CD4-positive, alpha-beta T cell (primary cell): Measurements from ENCODE around the gene LAMA3. TPM values are rescaled to one million over a fixed set of nuclear protein-coding genes. Genes with fewer than 3 reads are reported as not detected.
A peak's percentile ranks its signal among the peaks of the same experiment; 100 is the strongest.

ENCODE experiments used
- ATAC-seq: fragments of 200-7000 bp; cut with Tn5 transposase; one replicate; pipeline ENCODE4 v1.10.0; 2022; ENCODE audit warnings: mild to moderate bottlenecking; ENCODE audit not compliant: poor library complexity
- CTCF ChIA-PET: fragments of 350-600 bp; sonication (Branson Sonifier 250); formaldehyde crosslinking; loops from one replicate; lab custom pipeline; 2021; ENCODE audit warnings: antibody characterized with exemption, inconsistent platforms; lab: Charles Lee
- POLR2A ChIA-PET: fragments of 350-600 bp; sonication (Branson Sonifier 250); formaldehyde crosslinking; loops from one replicate; lab custom pipeline; 2021; ENCODE audit warnings: antibody characterized with exemption, inconsistent platforms; lab: Charles Lee
- DNase-seq, 14 experiments: peaks; one replicate each; pipeline ENCODE4 v3.0.0-alpha.2; 2013 to 2020; ENCODE audit warnings: mixed read lengths in 2 of 14
- H3K27ac ChIP-seq, 2 donors: one replicate each; pipeline versions ENCODE4 v1.5.1 to v1.7.0; 2013; ENCODE audit warnings: low read length in 2 of 2, low read depth in 1 of 2, mild to moderate bottlenecking in 1 of 2
- H3K27me3 ChIP-seq, 2 experiments: 1 replicate in 1 of 2; 2 replicates in 1 of 2; pipeline versions ENCODE4 v1.6.1 to v1.7.0; 2013; ENCODE audit warnings: low read length in 2 of 2, control low read depth in 1 of 2, mild to moderate bottlenecking in 1 of 2, moderate library complexity in 1 of 2; ENCODE audit not compliant: insufficient read depth in 2 of 2, control insufficient read depth in 1 of 2
- H3K36me3 ChIP-seq: one replicate; pipeline ENCODE4 v1.6.1; 2013; ENCODE audit warnings: low read length, control low read depth; ENCODE audit not compliant: insufficient read depth
- H3K4me1 ChIP-seq: one replicate; pipeline ENCODE4 v1.6.1; 2013; ENCODE audit warnings: low read length, control low read depth; ENCODE audit not compliant: insufficient read depth
- H3K4me3 ChIP-seq: one replicate; pipeline ENCODE4 v1.5.1; 2013; ENCODE audit warnings: mild to moderate bottlenecking, low read length, moderate library complexity
- H3K9me3 ChIP-seq, 2 experiments: 1 replicate in 1 of 2; 2 replicates in 1 of 2; pipeline versions ENCODE4 v1.6.1 to v1.7.0; 2013; ENCODE audit warnings: low read length in 2 of 2, mild to moderate bottlenecking in 2 of 2, control low read depth in 1 of 2, moderate library complexity in 1 of 2; ENCODE audit not compliant: control insufficient read depth in 1 of 2, insufficient read depth in 1 of 2
- H3K27ac Mint-ChIP-seq: one replicate; pipeline ENCODE4 v1.8.0; 2020; ENCODE audit warnings: mixed read lengths
- H3K27me3 Mint-ChIP-seq: one replicate; pipeline ENCODE4 v1.8.0; 2021; ENCODE audit warnings: mixed read lengths
- H3K36me3 Mint-ChIP-seq: one replicate; pipeline ENCODE4 v1.8.0; 2021; ENCODE audit warnings: low read depth, mixed read lengths
- H3K4me1 Mint-ChIP-seq: one replicate; pipeline ENCODE4 v1.8.0; 2021; ENCODE audit warnings: low read depth, mixed read lengths
- H3K4me3 Mint-ChIP-seq: one replicate; pipeline ENCODE4 v1.8.0; 2020; ENCODE audit warnings: mild to moderate bottlenecking, mixed read lengths
- H3K9me3 Mint-ChIP-seq: one replicate; pipeline ENCODE4 v1.8.0; 2020; ENCODE audit warnings: mixed read lengths
- CTCF ChIP-seq: fragments of 200-600 bp; IDR thresholded peaks from one replicate; pipeline ENCODE4 v1.8.0; 2022; ENCODE audit warnings: antibody characterized with exemption, mild to moderate bottlenecking
- intact Hi-C, 2 experiments: fragments of 100-400 bp; cut with DNase I in 1 of 2; cut with micrococcal nuclease in 1 of 2; formaldehyde crosslinking; loops; one replicate each; pipeline versions ENCODE4 v1.15.1 to v1.9.0; 2023 to 2025; cut with DNase I, micrococcal nuclease
- total RNA-seq, 174 experiments: library from RNA in 2 of 174; stranded (reverse) in 2 of 174; gene quantifications; one replicate each; pipeline ENCODE4 v1.2.3 and lab custom pipeline; 2021 to 2026

The LAMA3 gene
- total RNA-seq, 2 experiments from 2014 or later: 0.19 TPM; not detected in 1

- POLR2A ChIA-PET: no interaction called here
- no peak for TF ChIP-seq CTCF
- H3K9me3 ChIP-seq: no peaks in the 10 kb centered on the region
- H3K4me3 ChIP-seq: no peak overlapping the region
- intact Hi-C loops: no loop called here
- Mint-ChIP-seq H3K27ac (no peak overlapping the region), H3K4me3 (no peak overlapping the region), H3K27me3 (no peaks in the 10 kb centered on the region), H3K9me3 (no peaks in the 10 kb centered on the region), H3K4me1 (no peaks in the 10 kb centered on the region), H3K36me3 (no peaks in the 10 kb centered on the region)
- H3K27me3 ChIP-seq: no peaks in the 10 kb centered on the region
- H3K27ac ChIP-seq: no peak overlapping the region
- DNase-seq (no peak), ATAC-seq (no peak)
- CTCF ChIA-PET: no interaction called here
- H3K36me3 ChIP-seq: no peaks in the 10 kb centered on the region
- H3K4me1 ChIP-seq: no peaks in the 10 kb centered on the region
Measured at GRCh38 chr18:23835506-23835905, 146.3 kb downstream of the LAMA3 start.

- H3K27ac Mint-ChIP-seq: no peak overlapping the region
- H3K4me1 Mint-ChIP-seq: no peaks in the 10 kb centered on the region
- Histone ChIP-seq H3K27me3 (no peaks in the 10 kb centered on the region), H3K36me3 (no peaks in the 10 kb centered on the region), H3K4me1 (no peaks in the 10 kb centered on the region), H3K9me3 (no peaks in the 10 kb centered on the region), H3K4me3 (no peak overlapping the region), H3K27ac (no peak overlapping the region)
- no peak for TF ChIP-seq CTCF
- POLR2A ChIA-PET: interaction anchor here (0.9 to 1.2 kb wide), 3 partner anchors 8 to 34 kb away, joined by 3 to 4 read pairs (median 4); no protein-coding TSS in a partner anchor
- intact Hi-C loops: no loop called here
- ATAC-seq (no peak), DNase-seq (peak in 2 of 14 experiments; percentile 43 to 56)
- H3K9me3 Mint-ChIP-seq: no peaks in the 10 kb centered on the region
- no peaks in the 10 kb centered on the region for H3K27me3 Mint-ChIP-seq
- no peak overlapping the region for H3K4me3 Mint-ChIP-seq
- CTCF ChIA-PET: interaction anchor here (1.5 to 2.0 kb wide), 2 partner anchors 20 to 81 kb away, joined by 3 to 6 read pairs; no protein-coding TSS in a partner anchor
- no peaks in the 10 kb centered on the region for H3K36me3 Mint-ChIP-seq
Measured at GRCh38 chr18:23837591-23837990, 148.3 kb downstream of the LAMA3 start.

GRCh38 chr18:23838233-23838632 lies 149.0 kb downstream of the LAMA3 start:
- Mint-ChIP-seq H3K36me3 (no peaks in the 10 kb centered on the region), H3K27me3 (no peaks in the 10 kb centered on the region), H3K27ac (no peak overlapping the region), H3K4me1 (no peaks in the 10 kb centered on the region), H3K4me3 (no peak overlapping the region), H3K9me3 (no peaks in the 10 kb centered on the region)
- Histone ChIP-seq H3K27ac (no peak overlapping the region), H3K4me1 (no peaks in the 10 kb centered on the region), H3K4me3 (no peak overlapping the region), H3K9me3 (no peaks in the 10 kb centered on the region), H3K27me3 (no peaks in the 10 kb centered on the region), H3K36me3 (no peaks in the 10 kb centered on the region)
- no peak for TF ChIP-seq CTCF
- intact Hi-C loops: no loop called here
- ChIA-PET POLR2A (interaction anchor here (0.9 to 1.6 kb wide), 4 partner anchors 9 to 33 kb away, joined by 3 to 4 read pairs (median 4); no protein-coding TSS in a partner anchor), CTCF (interaction anchor here (1.5 kb wide), 1 partner anchor 20 kb away, joined by 3 read pairs; no protein-coding TSS in a partner anchor)
- DNase-seq (no peak), ATAC-seq (no peak)
